NCI-H345 (cell line): ENCODE measurements around the gene ABAT.

ENCODE experiments used
- DNase-seq: peaks from one replicate; lab custom pipeline; 2025; lab: John Stamatoyannopoulos, UW

ABAT gene

DNA sequence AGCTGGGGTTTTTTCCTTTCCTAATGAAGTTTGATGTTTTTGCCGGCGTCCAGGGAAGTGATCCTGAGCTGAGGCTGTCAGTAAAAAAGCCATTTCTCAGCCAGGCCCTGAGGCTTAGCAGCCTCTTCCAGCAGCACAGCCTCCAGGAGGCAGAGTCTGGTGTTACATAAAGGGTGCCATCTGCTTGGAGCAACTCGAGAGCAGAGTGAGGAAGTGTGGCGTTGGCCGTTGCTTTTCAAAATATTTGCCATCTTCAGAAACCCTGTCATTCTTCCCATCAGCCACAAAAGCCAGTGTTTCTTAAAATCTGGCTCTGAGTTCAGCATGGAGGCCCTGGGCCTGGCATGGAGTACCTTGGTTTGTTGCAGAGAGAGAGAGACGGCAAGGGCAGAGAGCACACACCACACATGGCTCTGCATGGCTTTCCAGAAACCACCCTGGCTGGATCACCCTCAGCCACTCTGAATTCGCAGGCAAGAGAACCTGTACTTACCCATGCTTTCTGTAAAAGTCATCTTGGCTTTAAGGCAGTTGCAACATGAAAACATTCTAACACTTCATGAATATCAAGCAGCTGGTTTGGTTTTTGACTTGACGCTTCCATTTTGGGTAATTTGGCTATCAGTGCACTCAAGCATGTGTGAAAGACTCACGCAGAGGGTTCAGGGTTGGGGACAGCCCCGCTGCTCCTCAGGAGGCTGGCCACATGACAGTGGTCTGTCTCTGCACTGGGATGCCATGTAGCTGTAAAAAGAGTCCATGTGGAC is 144.3 kb downstream of the ABAT start:
- no peak for DNase-seq

GRCh38 chr16:8819411-8820034 is 145.1 kb downstream of the ABAT start:
- no peak for DNase-seq

- no peak for DNase-seq
Measured at GRCh38 chr16:8822403-8822802, 148.0 kb downstream of the ABAT start.

- DNase-seq, result no peak
Measured at GRCh38 chr16:8826278-8826879, 152.0 kb downstream of the ABAT start.

- DNase-seq, result no peak
Measured at GRCh38 chr16:8828541-8829165, 154.2 kb downstream of the ABAT start.

- DNase-seq, result no peak
Measured at GRCh38 chr16:8831450-8831849, 157.0 kb downstream of the ABAT start.

DNA sequence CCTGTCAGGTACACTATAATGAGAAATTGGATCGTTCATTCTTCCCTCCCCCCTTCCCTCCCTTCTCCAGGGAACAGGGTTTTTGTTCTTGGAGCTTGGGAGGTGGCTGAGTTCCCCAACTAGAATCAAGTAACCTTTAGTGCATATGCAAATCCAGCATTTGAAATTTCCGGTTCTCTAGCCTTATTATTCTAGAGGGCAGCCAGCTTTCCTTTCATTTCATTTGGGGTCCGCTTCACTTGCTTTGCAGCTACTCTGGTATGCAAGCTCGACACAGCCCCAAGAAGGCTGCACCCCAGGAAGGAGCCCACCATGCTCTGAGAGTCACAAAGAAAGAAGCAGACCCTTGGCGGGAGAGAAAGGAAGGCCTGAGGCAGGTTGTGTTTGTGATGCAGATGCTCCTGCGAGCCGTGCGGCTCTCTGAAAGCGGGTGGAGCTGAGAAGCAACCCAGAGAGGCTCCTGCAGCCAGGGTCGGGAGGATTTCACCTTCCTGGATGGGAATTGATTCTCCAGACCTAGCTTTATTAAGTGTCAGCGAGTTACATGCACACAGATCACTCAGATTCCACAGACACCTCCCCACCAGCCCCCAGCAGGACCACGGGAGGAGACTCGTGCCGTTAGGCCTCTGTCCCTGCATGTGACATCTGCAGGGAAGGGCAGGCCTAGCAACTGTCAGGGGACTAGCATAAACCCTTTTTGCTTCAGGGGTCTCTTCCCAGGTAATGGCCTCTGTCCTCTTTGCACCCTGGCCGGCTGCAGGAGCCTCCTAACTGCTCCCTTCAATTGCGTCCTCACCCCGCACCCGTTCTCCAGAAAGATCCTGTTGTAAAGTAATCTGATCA is 157.7 kb downstream of the ABAT start:
- DNase-seq, result no peak

GRCh38 chr16:8832717-8833105 is 158.3 kb downstream of the ABAT start:
- DNase-seq, result no peak
